WTC11 (cell line): ENCODE data around the gene MCIDAS. TPM values are rescaled to one million over a fixed set of nuclear protein-coding genes. Genes with fewer than 3 reads are reported as not detected.

Experiments used
- ATAC-seq: fragments of 200-7000 bp; cut with Tn5 transposase; 2 replicates; pipeline ENCODE4 v1.10.0; 2021; ENCODE audit warnings: mild to moderate bottlenecking, moderate library complexity
- CTCF ChIA-PET: fragments of 300-600 bp; sonication (Branson Sonifier 250); formaldehyde crosslinking; loops from one replicate; lab custom pipeline; 2021; ENCODE audit warnings: antibody characterized with exemption; lab: Charles Lee
- POLR2A ChIA-PET: fragments of 350-600 bp; sonication (Branson Sonifier 250); formaldehyde crosslinking; loops from one replicate; lab custom pipeline; 2021; ENCODE audit warnings: antibody characterized with exemption; lab: Charles Lee
- DNase-seq: peaks from one replicate; pipeline ENCODE4 v3.0.0; 2021; ENCODE audit warnings: low spot score
- H3K27ac Mint-ChIP-seq: 2 replicates; pipeline ENCODE4 v1.8.0; 2021; ENCODE audit warnings: mixed read lengths
- H3K27me3 Mint-ChIP-seq: 2 replicates; pipeline ENCODE4 v1.8.0; 2021; ENCODE audit warnings: low read depth, mild to moderate bottlenecking, moderate library complexity, mixed read lengths
- H3K36me3 Mint-ChIP-seq: 2 replicates; pipeline ENCODE4 v1.8.0; 2021; ENCODE audit warnings: mixed read lengths
- H3K4me1 Mint-ChIP-seq: 2 replicates; pipeline ENCODE4 v1.8.0; 2022; ENCODE audit warnings: mixed read lengths
- H3K4me3 Mint-ChIP-seq: 2 replicates; pipeline ENCODE4 v1.8.0; 2021; ENCODE audit warnings: mild to moderate bottlenecking, moderate library complexity, mixed read lengths
- H3K9me3 Mint-ChIP-seq: 2 replicates; pipeline ENCODE4 v1.8.0; 2021; ENCODE audit warnings: mixed read lengths
- ATF3 ChIP-seq: sonication (generic); formaldehyde crosslinking; conservative IDR thresholded peaks from 2 replicates; pipeline ENCODE4 v1.8.1; 2022; ENCODE audit warnings: mild to moderate bottlenecking, missing genetic modification reagents
- CREM ChIP-seq: sonication (generic); formaldehyde crosslinking; IDR thresholded peaks from 2 replicates; pipeline ENCODE4 v1.8.1; 2022; ENCODE audit warnings: mild to moderate bottlenecking, missing genetic modification reagents, moderate library complexity
- CTCF ChIP-seq: fragments of 200-600 bp; IDR thresholded peaks from 2 replicates; pipeline ENCODE4 v1.8.0; 2022; ENCODE audit warnings: antibody characterized with exemption
- GABPB1 ChIP-seq: sonication (generic); formaldehyde crosslinking; IDR thresholded peaks from 2 replicates; pipeline ENCODE4 v1.8.1; 2023; ENCODE audit warnings: mild to moderate bottlenecking, missing genetic modification reagents
- HMGXB4 ChIP-seq: sonication (generic); formaldehyde crosslinking; IDR thresholded peaks from 2 replicates; pipeline ENCODE4 v1.8.1; 2023; ENCODE audit warnings: mild to moderate bottlenecking, moderate library complexity, missing genetic modification reagents
- NR2C2 ChIP-seq: sonication (generic); formaldehyde crosslinking; IDR thresholded peaks from 2 replicates; pipeline ENCODE4 v1.8.0; 2022; ENCODE audit warnings: mild to moderate bottlenecking, missing genetic modification reagents
- ZBTB21 ChIP-seq: sonication (generic); formaldehyde crosslinking; IDR thresholded peaks from 2 replicates; pipeline ENCODE4 v1.8.1; 2023; ENCODE audit warnings: mild to moderate bottlenecking, missing genetic modification reagents, borderline replicate concordance
- ZSCAN18 ChIP-seq: fragments of 250-450 bp; sonication (Bioruptor Pico); IDR thresholded peaks from 2 replicates; pipeline ENCODE4 v2.1.2; 2022; ENCODE audit warnings: mild to moderate bottlenecking, moderate library complexity
- total RNA-seq: library from RNA; stranded (reverse); gene quantifications from 3 replicates; pipeline ENCODE4 v1.2.3, GENCODE V29; 2021
- TF ChIP-seq, protein P1 (sequence below): sonication (generic); formaldehyde crosslinking; IDR thresholded peaks from 2 replicates; pipeline ENCODE4 v1.8.0; 2023; ENCODE audit warnings: missing genetic modification reagents
- TF ChIP-seq, protein P2 (sequence below): sonication (generic); formaldehyde crosslinking; IDR thresholded peaks from 2 replicates; pipeline ENCODE4 v1.8.0; 2023; ENCODE audit warnings: mild to moderate bottlenecking, missing genetic modification reagents
- TF ChIP-seq, protein P3 (sequence below): sonication (generic); formaldehyde crosslinking; IDR thresholded peaks from 2 replicates; pipeline ENCODE4 v1.8.1; 2022; ENCODE audit warnings: low read depth, missing genetic modification reagents, borderline replicate concordance
- TF ChIP-seq, protein P4 (sequence below): fragments of 250-450 bp; sonication (Bioruptor Pico); IDR thresholded peaks from 2 replicates; pipeline ENCODE4 v1.9.0; 2021; ENCODE audit warnings: mild to moderate bottlenecking, borderline replicate concordance

Gene MCIDAS
- total RNA-seq, 1 experiment from 2014 or later = 0.20 TPM

DNA sequence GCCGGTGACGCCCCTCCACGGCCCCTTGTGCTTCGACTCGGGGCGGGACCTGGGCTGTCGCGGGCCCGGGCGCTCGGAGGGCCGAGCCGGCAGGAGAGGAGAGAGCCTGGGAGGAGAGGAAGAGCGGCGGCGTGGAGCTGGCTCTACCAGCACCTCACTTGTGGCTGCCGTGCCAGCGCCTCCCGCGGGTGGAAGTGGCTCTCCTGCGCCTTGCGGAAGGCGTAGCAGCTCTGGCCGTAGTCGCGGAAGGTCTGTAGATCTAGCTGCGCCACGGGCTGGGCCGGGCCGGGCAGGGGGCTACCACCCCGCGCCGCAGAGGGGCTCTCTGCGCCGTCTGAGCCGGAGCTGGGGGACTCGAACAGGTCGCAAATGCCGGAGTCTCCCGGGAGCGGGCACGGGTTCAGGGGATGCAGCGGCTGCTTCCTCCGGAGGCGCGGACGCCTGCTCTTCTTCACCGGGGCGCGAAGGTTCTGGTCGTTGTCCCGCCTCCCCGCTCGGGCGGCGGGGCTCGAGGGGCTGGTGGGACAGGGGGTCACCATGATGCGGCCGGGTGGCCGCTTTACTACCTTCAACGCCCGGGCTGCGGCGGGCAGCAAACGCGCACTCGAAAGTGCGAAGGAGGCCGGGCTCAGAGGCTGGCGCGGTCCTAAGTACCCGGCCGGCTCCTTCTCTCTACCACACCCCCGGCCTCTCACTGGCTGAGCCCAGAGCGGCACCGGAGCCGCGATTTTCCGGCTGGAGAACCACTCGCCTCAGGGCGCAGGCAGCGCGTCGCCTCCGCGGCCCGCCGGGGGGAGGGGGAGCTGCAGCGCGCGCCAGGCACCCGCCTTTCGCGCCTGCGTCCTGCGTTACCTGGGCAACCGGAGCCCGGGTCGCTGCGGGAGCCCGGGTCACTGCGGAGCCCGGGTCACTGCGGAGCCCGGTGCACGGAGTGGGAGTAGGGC lies 6.1 kb upstream of the MCIDAS start, which contains the start of gene CCNO (continued):
- no peak for TF ChIP-seq ATF3 (CRISPR knock-in tag)
- TF ChIP-seq, protein P1, sequence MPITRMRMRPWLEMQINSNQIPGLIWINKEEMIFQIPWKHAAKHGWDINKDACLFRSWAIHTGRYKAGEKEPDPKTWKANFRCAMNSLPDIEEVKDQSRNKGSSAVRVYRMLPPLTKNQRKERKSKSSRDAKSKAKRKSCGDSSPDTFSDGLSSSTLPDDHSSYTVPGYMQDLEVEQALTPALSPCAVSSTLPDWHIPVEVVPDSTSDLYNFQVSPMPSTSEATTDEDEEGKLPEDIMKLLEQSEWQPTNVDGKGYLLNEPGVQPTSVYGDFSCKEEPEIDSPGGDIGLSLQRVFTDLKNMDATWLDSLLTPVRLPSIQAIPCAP (CRISPR knock-in tag) = no peak

GRCh38 chr5:55232271-55232984 lies 5.3 kb upstream of the MCIDAS start:
- peak; percentile 13 for ATAC-seq
- TF ChIP-seq HMGXB4 (CRISPR knock-in tag) (0 out of 2 replicates have a peak, but pooled peaks have one; percentile 38), ATF3 (CRISPR knock-in tag) (no peak)
- TF ChIP-seq, protein P2, sequence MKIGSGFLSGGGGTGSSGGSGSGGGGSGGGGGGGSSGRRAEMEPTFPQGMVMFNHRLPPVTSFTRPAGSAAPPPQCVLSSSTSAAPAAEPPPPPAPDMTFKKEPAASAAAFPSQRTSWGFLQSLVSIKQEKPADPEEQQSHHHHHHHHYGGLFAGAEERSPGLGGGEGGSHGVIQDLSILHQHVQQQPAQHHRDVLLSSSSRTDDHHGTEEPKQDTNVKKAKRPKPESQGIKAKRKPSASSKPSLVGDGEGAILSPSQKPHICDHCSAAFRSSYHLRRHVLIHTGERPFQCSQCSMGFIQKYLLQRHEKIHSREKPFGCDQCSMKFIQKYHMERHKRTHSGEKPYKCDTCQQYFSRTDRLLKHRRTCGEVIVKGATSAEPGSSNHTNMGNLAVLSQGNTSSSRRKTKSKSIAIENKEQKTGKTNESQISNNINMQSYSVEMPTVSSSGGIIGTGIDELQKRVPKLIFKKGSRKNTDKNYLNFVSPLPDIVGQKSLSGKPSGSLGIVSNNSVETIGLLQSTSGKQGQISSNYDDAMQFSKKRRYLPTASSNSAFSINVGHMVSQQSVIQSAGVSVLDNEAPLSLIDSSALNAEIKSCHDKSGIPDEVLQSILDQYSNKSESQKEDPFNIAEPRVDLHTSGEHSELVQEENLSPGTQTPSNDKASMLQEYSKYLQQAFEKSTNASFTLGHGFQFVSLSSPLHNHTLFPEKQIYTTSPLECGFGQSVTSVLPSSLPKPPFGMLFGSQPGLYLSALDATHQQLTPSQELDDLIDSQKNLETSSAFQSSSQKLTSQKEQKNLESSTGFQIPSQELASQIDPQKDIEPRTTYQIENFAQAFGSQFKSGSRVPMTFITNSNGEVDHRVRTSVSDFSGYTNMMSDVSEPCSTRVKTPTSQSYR (CRISPR knock-in tag) = 0 out of 2 replicates have a peak, but pooled peaks have one; percentile 21
- peak; percentile 72 for DNase-seq
- peaks cover 35% of the 10 kb centered on the region for H3K4me1 Mint-ChIP-seq
- no peak overlapping the region for H3K27ac Mint-ChIP-seq
- peaks cover 99% of the 10 kb centered on the region for H3K27me3 Mint-ChIP-seq
- no peaks in the 10 kb centered on the region for H3K36me3 Mint-ChIP-seq
- ChIA-PET CTCF (interaction anchor here (0.6 to 4.7 kb wide), 10 partner anchors 8 to 80 kb away, joined by 3 to 48 read pairs (median 4); partner anchors contain the start of gene CDC20B), POLR2A (interaction anchor here (0.6 to 2.1 kb wide), 3 partner anchors 9 to 56 kb away, joined by 4 to 7 read pairs (median 7); no protein-coding TSS in a partner anchor)
- peak overlapping the region; percentile 86 for H3K4me3 Mint-ChIP-seq
- no peaks in the 10 kb centered on the region for H3K9me3 Mint-ChIP-seq

- CTCF ChIA-PET = interaction anchor here (0.6 to 4.7 kb wide), 6 partner anchors 8 to 72 kb away, joined by 3 to 48 read pairs (median 10); partner anchors contain the start of gene CDC20B
- Mint-ChIP-seq H3K27ac (no peak overlapping the region), H3K4me3 (peak overlapping the region; percentile 86), H3K9me3 (no peaks in the 10 kb centered on the region), H3K36me3 (no peaks in the 10 kb centered on the region), H3K4me1 (peaks cover 35% of the 10 kb centered on the region), H3K27me3 (peaks cover 98% of the 10 kb centered on the region)
- DNase-seq = no peak
- ATAC-seq = no peak
- POLR2A ChIA-PET = interaction anchor here (1.0 to 2.1 kb wide), 3 partner anchors 8 to 56 kb away, joined by 3 to 7 read pairs (median 7); no protein-coding TSS in a partner anchor
- TF ChIP-seq NR2C2 = no peak
- no peak for TF ChIP-seq GABPB1 (CRISPR knock-in tag)
- TF ChIP-seq ZBTB21 (CRISPR knock-in tag) = no peak
- no peak for TF ChIP-seq CTCF
- no peak for TF ChIP-seq ZSCAN18 (CRISPR knock-in tag)
- TF ChIP-seq CREM = no peak
- TF ChIP-seq, protein P3, sequence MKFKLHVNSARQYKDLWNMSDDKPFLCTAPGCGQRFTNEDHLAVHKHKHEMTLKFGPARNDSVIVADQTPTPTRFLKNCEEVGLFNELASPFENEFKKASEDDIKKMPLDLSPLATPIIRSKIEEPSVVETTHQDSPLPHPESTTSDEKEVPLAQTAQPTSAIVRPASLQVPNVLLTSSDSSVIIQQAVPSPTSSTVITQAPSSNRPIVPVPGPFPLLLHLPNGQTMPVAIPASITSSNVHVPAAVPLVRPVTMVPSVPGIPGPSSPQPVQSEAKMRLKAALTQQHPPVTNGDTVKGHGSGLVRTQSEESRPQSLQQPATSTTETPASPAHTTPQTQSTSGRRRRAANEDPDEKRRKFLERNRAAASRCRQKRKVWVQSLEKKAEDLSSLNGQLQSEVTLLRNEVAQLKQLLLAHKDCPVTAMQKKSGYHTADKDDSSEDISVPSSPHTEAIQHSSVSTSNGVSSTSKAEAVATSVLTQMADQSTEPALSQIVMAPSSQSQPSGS = no peak
- TF ChIP-seq, protein P4, sequence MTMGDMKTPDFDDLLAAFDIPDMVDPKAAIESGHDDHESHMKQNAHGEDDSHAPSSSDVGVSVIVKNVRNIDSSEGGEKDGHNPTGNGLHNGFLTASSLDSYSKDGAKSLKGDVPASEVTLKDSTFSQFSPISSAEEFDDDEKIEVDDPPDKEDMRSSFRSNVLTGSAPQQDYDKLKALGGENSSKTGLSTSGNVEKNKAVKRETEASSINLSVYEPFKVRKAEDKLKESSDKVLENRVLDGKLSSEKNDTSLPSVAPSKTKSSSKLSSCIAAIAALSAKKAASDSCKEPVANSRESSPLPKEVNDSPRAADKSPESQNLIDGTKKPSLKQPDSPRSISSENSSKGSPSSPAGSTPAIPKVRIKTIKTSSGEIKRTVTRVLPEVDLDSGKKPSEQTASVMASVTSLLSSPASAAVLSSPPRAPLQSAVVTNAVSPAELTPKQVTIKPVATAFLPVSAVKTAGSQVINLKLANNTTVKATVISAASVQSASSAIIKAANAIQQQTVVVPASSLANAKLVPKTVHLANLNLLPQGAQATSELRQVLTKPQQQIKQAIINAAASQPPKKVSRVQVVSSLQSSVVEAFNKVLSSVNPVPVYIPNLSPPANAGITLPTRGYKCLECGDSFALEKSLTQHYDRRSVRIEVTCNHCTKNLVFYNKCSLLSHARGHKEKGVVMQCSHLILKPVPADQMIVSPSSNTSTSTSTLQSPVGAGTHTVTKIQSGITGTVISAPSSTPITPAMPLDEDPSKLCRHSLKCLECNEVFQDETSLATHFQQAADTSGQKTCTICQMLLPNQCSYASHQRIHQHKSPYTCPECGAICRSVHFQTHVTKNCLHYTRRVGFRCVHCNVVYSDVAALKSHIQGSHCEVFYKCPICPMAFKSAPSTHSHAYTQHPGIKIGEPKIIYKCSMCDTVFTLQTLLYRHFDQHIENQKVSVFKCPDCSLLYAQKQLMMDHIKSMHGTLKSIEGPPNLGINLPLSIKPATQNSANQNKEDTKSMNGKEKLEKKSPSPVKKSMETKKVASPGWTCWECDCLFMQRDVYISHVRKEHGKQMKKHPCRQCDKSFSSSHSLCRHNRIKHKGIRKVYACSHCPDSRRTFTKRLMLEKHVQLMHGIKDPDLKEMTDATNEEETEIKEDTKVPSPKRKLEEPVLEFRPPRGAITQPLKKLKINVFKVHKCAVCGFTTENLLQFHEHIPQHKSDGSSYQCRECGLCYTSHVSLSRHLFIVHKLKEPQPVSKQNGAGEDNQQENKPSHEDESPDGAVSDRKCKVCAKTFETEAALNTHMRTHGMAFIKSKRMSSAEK = no peak
Measured at GRCh38 chr5:55231919-55232270, 4.8 kb upstream of the MCIDAS start.
